GM23338 (cell line): ENCODE results near the gene HNRNPL.

ENCODE experiments used
- EZH2 ChIP-seq: fragments of 200-600 bp; sonication (generic); IDR thresholded peaks from one replicate; pipeline ENCODE4 v1.8.0; 2017; ENCODE audit warnings: antibody characterized with exemption, mild to moderate bottlenecking, low read depth; ENCODE audit not compliant: unreplicated experiment
- POLR2AphosphoS5 ChIP-seq: IDR thresholded peaks from 2 replicates; pipeline ENCODE4 v1.6.1; 2016; ENCODE audit warnings: antibody characterized with exemption, low read depth
- TF ChIP-seq, protein P1 (sequence below), 2 experiments: fragments of 200-600 bp in 1 of 2; sonication (generic) in 1 of 2; conservative IDR thresholded peaks; 2 replicates each; pipeline versions ENCODE4 v1.5.1 to v1.6.1; 2016 to 2017; ENCODE audit warnings: antibody characterized with exemption in 2 of 2, low read depth in 2 of 2, mild to moderate bottlenecking in 2 of 2, moderate library complexity in 1 of 2
- TF ChIP-seq, protein P2 (sequence below): IDR thresholded peaks from 2 replicates; pipeline ENCODE4 v1.6.1; 2016; ENCODE audit warnings: antibody characterized with exemption

DNA sequence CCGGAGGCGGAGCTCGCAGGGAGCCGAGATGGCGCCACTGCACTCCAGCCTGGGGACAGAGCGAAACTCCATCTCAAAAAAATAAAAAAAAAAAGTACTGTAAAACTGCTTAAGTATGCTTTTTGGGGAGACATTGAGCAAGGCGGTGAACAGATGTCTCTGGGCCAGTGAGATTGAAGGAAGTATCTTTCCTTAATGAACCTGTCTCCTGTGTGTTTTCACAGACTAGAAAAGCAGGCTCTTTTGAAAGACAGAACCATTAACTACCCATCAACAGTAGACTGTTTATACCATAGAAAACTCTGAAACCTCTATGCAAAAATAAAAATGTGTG is 16.7 kb downstream of the HNRNPL start:
- TF ChIP-seq POLR2AphosphoS5 (no peak), EZH2 (no peak)
- TF ChIP-seq, protein P1, sequence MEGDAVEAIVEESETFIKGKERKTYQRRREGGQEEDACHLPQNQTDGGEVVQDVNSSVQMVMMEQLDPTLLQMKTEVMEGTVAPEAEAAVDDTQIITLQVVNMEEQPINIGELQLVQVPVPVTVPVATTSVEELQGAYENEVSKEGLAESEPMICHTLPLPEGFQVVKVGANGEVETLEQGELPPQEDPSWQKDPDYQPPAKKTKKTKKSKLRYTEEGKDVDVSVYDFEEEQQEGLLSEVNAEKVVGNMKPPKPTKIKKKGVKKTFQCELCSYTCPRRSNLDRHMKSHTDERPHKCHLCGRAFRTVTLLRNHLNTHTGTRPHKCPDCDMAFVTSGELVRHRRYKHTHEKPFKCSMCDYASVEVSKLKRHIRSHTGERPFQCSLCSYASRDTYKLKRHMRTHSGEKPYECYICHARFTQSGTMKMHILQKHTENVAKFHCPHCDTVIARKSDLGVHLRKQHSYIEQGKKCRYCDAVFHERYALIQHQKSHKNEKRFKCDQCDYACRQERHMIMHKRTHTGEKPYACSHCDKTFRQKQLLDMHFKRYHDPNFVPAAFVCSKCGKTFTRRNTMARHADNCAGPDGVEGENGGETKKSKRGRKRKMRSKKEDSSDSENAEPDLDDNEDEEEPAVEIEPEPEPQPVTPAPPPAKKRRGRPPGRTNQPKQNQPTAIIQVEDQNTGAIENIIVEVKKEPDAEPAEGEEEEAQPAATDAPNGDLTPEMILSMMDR (conservative IDR thresholded peaks at IDR 0.05; ENCODE audit: low read depth in 2 of 2), result no peak
- TF ChIP-seq, protein P2, sequence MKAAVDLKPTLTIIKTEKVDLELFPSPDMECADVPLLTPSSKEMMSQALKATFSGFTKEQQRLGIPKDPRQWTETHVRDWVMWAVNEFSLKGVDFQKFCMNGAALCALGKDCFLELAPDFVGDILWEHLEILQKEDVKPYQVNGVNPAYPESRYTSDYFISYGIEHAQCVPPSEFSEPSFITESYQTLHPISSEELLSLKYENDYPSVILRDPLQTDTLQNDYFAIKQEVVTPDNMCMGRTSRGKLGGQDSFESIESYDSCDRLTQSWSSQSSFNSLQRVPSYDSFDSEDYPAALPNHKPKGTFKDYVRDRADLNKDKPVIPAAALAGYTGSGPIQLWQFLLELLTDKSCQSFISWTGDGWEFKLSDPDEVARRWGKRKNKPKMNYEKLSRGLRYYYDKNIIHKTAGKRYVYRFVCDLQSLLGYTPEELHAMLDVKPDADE, result no peak
